ENCODE data around the gene OR56A5.
"Not testable (repeated sequence)": the region's sequence is repeated elsewhere in the genome, so short reads cannot be mapped to it uniquely, and the experiment has no call there.

OR56A5 gene, protein sequence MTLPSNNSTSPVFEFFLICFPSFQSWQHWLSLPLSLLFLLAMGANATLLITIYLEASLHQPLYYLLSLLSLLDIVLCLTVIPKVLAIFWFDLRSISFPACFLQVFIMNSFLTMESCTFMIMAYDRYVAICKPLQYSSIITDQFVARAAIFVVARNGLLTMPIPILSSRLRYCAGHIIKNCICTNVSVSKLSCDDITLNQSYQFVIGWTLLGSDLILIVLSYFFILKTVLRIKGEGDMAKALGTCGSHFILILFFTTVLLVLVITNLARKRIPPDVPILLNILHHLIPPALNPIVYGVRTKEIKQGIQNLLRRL

DNA sequence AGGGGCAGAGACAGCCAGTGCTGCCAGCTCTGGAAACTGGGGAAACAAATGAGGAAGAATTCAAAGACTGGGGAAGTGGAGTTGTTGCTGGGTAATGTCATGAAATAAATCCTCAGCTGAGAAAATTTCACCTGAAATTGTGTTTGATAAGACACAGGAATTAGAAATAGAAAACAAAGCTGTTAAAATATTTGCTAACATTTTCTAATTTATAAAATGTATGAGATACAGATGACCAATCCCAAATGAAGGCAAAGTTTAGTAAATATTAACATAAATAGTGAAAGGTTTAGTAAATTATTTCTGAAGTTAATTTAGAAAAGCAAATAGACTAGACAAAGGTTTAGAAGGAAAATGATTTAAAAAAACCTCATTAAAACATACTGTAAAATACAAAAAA is at the start of gene OR56A5:
Gene OR56A5, minus strand, starts transcription at position 101 of the 400 bp plus-strand sequence. Its CDS starts 0 bp downstream, at position 101.
- DNase-seq, result no peak

DNA sequence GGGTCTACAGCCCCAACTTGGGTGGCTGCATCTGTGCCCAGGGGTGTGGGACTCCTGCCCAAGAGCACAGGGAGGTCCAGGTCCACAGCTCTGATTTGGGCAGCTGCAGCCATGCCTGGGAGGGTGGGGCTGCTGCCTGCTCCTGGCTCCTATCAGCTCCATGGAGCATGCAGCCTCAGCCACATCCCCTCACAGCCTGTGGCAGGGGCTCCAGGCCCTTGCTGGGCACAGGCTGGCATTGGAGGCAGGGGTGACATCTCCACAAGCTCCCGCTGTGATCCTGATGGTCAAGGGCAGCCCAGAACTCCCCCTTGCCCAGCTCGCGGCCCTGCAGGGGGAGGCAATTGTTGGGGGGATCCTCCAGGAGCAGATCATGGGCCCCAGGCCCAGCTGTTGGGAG is 44.7 kb upstream of the OR56A5 start:
- no peak for DNase-seq

DNA sequence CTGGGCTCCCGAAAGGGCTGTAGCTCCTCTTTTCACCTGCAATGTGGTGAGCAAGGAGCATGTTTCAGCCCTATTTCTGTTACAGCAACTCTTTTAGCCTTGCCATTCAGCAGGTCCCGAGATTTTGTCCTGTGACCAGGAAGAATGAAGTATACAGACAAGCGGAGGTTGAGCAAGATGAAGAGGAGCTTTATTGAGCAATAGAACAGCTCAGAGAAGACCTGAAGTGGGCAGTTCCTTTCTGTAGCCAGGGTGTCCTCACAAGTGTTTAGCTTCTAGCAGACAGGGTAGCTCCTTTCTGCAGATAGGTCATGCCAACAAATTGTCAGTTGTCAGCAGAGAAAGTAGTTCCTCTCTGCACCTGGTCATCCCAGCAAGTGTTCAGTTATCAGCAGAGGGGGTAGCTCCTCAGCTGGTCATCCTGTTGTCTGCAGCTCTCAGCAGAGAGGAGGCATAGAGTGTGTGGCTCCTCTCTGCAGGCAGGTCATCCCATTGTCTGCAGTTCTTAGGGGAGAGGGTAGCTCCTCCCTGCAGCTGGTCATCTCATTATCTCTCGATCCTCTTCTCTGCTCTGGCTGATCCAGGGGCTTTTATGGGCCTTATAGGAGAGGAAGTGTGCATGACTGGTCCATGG is 43.9 kb upstream of the OR56A5 start:
- no peak for DNase-seq

DNA sequence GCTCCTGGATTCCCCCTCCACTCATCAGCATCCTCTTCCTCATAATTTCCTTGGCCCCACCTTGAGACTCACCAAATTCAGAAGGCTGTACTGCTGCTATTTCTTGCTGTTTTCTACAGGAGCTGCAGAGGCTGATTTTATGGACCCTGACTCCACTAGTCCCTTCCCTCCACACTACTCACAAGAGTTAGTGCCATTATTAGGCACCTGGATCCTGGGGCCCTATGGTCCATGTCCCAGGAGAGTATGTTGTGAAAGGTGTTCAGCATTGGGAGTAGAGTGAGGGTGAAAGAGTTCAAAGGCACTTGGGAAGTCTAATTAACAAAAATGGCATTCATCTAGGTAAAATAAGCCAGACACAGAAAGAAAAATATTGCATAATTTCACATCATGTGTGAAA is 38.6 kb upstream of the OR56A5 start, which contains the start of gene OR56A4:
Gene OR56A4, minus strand, starts transcription at position 101 of the 400 bp plus-strand sequence. CDS start 3,954 bp downstream, outside the sequence.
- DNase-seq, result no peak

DNA sequence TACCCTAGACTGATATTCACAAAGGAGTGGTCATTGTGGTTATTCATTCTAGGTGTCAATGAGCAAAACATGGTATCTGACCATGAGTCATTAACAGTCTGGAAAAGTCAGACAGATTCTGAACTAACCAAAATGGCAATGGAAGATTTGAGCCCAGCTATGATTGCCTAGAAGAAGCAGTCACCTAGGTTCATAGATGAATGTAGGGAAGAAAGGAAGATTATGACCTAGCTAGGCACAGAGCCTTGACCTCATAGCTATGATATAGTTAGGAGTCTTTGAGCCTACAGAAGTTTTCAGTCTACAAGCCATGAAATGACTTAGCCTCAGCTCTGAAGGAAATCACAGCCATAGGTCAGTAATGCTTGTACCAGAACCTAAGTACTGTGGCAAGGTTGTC is 38.1 kb upstream of the OR56A5 start:
- DNase-seq, result no peak

DNA sequence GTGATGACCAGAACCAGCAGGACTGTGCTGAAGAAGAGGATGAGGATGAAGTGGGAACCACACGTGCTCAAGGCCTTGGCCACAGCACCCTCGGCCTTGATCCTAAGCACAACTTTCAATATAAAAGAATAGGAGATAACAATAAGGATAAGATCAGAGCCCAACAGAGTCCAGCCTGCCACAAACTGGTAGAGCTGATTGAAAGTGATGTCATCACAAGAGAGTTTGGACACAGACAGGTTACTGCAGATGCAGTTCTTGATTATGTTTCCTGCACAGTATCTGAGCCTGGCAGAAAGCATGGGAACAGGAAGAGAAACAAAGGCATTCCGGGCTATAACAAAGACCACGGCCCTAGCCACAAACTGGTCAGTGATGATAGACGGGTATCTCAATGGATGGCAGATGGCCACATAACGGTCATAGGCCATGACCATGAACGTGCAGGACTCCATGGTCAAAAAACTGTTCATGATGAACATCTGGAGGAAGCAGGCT is 34.0 kb upstream of the OR56A5 start:
- no peak for DNase-seq

DNA sequence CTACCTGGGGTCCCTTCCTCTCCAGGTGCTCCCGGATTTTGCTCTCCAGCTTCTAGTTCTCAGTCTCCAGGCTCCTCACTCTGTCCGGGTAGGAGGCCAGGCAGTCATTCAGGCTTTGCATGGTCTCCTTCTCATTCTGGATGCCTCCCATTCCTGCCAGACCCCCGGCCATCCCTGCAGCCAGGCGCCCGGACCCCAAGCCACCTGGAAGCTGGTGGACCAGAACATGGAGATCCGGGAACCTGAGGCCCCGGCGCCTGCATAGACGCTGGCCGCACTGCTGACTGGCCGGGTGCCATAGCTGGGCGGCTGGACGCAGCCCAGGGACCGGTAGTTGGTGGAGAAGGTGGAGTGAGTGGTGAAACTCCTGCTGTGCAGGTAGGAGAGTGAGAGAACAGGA is 26.5 kb upstream of the OR56A5 start:
- DNase-seq, result no peak

DNA sequence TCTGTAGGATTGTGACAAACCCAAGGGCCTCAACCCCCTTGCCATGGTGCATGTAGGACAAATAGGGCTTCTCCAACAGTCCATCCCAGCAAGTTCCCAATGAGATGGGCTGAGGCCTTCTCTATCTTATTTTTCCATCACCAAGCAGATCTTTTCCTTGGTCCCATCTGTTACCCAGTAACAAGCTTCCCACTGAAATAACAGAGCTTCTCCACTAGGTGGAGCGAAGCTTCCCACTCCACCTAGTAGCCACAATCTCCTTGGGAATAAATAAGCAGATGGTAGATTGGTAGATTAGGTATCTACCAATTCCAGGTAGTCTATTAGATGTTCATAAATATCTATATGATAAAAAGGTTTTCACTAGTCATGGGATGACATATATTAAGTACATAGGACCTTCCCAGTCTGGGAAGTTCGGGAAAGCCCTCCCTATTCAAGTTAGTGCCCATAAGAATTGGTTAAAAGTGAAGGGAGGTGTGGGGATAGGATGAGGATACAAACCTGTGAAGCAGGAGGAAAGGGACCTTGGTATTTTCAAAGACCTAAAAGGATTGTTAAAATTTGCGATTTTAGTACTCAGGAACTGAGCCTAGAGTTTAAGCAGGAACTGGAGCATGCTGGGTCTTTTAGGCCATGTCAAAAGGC is 24.4 kb upstream of the OR56A5 start:
- peak; percentile 60 for DNase-seq

DNA sequence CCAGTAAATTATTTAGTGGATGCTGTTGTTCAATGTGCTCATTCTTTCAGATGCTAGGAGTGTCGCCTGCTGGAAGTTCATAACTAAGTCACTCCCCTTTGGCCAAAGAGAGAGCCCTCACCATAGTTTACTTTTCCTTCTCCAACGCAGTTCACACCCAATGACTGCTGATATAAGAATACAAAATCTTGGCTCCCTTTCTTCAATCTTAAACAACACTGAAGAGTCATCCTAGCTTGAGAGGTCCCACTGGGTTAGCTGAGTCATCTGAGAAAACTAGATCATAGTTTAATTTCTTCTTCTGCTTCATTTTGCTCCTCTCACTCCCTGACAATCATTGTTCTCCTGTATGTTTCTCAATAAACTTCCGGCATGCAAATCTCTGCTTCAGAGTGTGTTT is 23.9 kb upstream of the OR56A5 start:
- no peak for DNase-seq

DNA sequence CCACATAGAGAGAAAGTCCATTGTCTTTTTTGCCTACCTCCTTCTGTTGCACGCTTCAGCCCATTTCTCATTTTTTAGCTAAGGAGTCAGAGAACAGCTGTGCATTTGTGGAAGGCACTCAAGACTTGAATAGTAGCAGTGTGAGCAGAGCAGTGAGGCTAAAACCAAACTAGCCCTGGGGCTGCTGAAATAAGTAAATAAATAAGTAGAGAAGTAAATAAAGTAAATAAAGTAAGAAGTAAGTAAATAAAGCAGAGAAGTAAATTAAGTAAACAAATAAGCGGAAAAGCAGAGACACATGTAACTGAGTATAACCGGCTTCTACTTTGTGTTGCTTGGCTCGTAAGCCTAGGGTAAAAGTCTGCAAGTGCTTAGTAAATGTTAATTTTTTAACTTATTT is 20.9 kb upstream of the OR56A5 start:
- DNase-seq, result no peak

DNA sequence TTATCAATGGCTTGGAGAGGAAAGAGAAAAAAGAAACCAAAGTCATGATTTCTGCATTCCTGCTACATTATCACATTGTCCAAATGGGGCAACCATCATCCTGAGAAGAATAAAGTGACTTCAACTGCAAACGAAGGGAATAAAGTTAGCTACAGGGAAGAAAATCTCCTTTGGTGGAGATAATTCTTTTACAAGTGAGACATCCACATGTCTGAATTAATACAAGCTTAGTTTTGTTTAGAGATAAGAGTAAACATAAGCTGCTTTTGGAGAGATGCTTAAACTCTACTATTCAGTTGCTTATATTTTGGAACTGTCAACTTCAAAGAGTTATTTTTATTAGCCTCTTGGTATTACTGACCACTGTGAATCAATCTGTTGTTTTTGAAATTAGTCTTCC is 18.6 kb upstream of the OR56A5 start, which contains the start of gene OR52L1:
Gene OR52L1, minus strand, starts transcription at position 101 of the 400 bp plus-strand sequence. Its CDS starts 55 bp downstream, at position 46.
- no peak for DNase-seq

DNA sequence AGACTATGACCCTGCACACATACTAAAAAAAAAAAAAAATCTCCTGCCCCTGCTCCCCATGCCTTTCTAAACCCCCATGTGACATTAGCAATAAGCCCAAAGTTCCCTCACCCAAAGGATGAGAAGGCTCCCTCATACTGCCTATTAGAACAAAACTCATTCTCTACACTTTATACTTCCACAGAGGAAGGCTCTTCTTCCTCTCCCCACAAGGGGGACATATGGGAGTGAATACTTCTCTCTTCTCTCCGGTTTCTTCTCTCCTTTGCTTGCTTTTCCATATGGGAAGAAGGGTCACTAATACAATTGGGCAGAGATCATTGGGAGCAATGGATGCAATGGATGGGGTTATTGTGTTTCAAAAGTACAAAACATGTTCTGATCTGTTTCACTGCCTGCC is 15.1 kb upstream of the OR56A5 start:
- DNase-seq, result no peak

DNA sequence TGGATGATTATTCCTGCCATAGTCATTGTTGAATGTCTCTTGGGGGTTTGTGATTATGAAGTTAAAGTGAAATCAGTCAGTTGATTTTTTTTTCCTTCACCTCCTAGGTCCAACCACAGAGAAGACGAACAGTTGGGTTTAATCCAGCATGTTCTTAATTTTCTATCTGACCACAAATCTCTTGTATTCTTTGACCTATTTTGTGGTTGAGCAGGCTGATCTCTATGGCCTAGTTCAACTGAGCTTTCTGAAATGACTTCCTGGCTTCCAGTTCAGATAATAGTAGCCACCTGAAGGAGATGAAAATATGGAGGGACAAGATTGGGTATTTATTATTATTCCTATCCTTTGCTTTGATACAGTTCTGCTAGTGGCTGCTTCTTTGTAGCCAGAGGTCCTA is 5.2 kb upstream of the OR56A5 start:
- DNase-seq, result no peak

DNA sequence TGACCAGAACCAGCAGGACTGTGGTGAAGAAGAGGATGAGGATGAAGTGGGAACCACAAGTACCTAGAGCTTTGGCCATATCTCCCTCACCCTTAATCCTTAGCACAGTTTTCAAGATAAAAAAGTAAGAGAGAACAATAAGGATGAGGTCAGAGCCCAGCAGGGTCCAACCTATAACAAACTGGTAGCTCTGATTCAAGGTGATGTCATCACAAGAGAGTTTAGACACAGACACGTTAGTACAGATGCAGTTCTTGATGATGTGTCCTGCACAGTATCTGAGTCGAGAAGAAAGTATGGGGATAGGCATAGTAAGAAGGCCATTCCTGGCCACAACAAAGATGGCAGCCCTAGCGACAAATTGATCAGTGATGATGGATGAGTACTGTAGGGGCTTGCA is 586 bp downstream of the OR56A5 start:
- DNase-seq, result no peak

DNA sequence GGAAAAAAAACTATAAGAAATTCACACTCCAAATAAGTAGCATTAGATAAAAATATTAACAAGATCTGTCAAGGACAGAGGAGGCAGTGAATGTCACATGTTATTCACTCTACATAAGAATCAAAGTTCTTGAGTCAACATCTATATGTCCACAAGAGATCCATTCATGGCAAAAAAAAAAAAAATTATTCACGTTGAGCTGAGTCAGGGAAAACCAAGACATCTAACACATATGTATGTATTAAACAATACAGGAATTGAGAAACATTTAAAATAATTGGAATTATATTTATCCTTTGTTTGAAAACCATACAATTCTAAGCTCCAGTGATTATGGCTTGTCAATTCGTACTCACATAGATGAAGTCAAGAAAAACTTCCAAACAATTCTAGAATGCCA is 1.3 kb downstream of the OR56A5 start:
- no peak for DNase-seq

DNA sequence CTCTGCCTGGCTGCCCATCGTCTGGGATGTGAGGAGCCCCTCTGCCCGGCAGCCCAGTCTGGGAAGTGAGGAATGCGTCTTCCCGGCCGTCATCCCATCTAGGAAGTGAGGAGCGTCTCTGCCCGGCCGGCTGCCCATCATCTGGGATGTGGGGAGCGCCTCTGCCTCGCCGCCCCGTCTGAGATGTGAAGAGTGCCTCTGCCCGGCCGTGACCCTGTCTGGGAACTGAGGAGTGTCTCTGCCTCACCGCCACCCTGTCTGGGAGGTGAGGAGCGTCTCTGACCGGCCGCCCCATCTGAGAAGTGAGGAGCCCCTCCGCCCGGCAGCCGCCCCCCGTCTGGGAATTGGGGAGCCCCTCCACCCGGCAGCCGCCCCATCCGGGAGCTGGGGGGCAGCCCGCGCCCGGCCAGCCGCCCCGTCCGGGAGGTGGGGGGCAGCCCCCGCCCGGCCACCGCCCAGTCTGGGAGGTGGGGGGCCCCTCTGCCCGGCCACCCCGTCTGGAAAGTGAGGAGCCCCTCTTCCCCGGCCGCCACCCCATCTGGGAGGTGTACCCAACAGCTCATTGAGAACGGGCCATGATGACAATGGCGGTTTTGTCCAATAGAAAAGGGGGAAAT is 7.5 kb downstream of the OR56A5 start:
- DNase-seq, result not testable (repeated sequence)

DNA sequence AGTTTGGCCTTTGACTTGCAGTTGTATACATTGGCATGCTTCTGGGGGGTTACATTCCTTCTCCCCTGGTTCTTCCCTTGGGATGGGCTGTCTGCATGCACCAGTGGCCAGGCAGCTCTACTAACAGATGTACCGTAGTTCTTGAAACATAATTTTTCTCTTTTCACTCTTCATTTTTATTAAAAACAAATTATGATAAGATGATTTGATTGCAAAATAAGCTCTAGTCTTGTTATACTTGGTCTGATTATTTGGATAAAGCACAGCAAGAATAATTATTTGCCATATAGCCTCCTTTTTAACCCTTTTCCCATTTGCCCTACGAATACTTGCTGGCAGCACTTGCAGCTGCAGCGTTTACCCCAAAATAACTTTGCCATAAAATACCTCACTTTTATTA is 12.7 kb downstream of the OR56A5 start:
- DNase-seq, result no peak

DNA sequence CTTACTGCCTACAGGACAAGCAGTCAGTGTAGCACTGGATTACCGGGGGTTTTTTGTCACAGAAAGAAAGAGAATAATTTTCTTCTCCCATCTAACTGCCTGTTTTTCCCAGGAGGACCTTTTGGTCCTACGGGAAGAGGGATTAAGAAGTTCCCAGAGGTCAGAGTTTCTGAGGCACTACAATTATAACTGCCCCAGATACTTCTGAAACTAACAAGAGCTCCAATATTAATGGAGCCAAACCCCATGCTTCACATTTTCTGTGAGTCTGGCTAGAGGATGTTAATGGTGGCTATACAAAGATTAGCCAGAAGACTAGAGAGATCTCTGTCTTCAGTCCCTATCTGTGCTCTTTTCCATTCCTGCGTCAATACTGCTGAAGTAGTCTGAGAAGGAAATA is 26.3 kb downstream of the OR56A5 start, which contains the start of gene OR56A3:
Gene OR56A3, plus strand, starts transcription at position 301 of the 400 bp plus-strand sequence. CDS start 5,096 bp downstream, outside the sequence.
- DNase-seq, result no peak

DNA sequence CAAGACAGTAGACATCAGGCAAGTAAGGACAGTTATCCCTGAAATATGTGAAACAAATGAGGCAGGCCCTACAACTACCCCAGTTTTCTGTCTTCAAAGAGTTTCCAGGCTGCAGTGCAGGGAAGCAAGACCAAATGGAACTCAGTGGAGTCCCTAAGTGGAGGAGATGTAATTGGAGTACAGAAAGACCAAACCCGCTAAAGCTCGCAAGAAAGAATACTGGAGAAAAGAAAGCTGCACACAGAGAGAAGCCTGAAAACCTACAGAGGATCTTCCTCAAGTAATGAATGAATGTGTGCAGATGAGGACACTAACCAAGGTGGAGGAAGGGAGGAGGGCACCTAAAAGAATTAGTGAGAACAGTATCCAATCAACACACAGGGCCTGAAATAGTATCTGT is 27.5 kb downstream of the OR56A5 start:
- DNase-seq, result no peak

DNA sequence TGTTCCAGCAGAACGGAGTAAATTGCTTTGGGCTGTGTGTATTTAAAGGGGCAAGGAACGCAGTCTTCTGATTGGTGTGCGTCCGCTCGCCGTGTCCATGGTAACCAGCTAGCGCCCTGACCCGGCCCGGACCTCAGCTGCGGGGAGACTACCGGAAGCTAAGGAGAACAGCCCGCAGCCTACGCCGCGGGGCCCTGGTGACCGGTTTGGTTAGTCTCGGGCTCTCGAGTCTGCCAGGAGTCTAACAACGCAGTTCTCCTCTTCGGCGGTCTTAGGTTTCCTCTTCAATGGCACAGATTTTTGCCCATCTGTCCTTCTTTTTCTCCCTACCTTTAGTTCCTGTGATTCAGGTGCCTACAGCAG is 29.7 kb downstream of the OR56A5 start:
- no peak for DNase-seq

DNA sequence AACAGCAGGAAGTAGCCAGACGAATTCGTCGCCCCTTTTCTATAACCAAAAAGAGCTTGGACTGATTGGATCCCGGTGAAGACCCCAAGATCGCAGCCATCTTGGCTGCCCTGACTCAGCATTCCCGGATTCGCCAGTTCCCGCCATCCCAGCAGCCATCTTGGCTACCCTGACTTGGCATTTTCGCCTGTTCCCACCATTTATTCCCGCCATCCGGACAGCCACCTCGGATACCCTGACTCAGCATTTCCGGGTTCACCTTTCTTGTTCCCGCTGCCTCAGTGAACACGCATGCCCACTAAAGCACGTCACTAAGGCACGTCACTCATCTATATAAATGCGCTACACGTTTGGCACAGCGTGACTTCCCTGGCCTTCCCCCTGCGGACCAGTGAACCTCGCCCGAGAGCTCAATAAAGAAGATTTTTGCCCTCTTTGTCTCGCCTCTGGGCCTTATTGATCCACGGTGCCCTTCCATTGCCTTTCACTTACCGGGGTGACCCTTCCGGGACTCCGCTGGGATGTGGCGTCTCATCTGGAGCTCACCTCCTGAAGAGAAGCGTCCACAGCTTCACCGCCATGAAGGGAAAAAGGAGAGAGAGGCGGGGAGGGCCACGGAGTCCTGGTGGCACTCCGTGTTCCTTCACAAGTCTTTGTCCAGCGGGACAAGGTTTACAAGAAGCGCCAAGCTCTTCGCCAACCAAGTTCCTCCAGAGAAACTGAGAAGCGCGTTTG is 30.3 kb downstream of the OR56A5 start:
- no peak for DNase-seq

DNA sequence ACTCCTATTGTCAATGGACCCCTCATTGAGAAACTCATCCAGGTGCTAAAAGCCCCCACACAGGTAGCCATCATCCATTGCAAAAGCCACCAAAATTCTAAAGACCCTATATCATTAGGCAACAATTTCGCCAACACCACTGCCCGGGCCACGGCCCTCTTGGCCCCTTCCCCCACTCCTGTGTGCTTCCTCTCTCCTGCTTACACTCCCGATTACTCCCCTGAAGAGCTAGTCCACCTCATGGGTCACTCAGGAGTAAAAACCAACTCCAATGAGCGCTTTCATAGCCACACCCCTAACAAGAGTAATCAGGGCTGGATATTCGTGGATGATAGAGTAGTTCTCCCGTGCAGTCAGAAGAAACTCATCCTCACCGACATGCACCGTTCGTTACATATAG is 35.2 kb downstream of the OR56A5 start:
- DNase-seq, result no peak

DNA sequence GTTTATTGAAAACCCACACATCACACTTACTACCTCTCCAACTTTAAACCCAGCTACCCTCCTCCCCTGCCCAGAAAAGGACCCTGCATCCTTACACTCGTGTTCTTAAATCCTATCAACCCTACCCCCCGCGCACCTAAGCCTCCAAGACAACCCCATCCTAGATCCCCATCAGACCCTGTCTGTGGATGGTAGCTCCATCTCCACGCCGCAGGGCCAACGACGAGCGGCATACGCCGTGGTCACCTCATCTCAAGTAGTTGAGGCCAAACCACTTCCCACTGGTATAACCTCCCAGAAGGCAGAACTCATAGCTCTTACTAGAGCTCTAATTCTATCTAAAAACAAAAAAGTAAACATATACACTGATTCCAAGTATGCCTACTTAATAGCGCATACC is 35.6 kb downstream of the OR56A5 start:
- no peak for DNase-seq
